HL-60 (cell line): ENCODE data around the gene WARS2.

Source experiments
- DNase-seq, 2 experiments: peaks; one replicate each; pipeline ENCODE4 v3.0.0-alpha.2; 2010 to 2020; ENCODE audit warnings: low read depth in 1 of 2, low spot score in 1 of 2
- H3K27ac ChIP-seq: fragments of 250-450 bp; sonication (Bioruptor Pico); replicated peaks from 2 replicates; pipeline ENCODE4 v1.5.1; 2020; ENCODE audit warnings: mild to moderate bottlenecking, moderate library complexity
- H3K27me3 ChIP-seq: fragments of 250-450 bp; sonication (Bioruptor Pico); 2 replicates; pipeline ENCODE4 v1.5.1; 2021; ENCODE audit warnings: mild to moderate bottlenecking, moderate library complexity; ENCODE audit not compliant: insufficient read depth, poor library complexity, severe bottlenecking
- H3K4me3 ChIP-seq: replicated peaks from 2 replicates; pipeline ENCODE4 v1.5.1; 2011; ENCODE audit warnings: mild to moderate bottlenecking, control low read depth, low read length; ENCODE audit not compliant: insufficient read depth
- GABPA ChIP-seq: IDR thresholded peaks from 2 replicates; pipeline ENCODE4 v1.6.1; 2012; ENCODE audit warnings: low read depth
- POLR2AphosphoS5 ChIP-seq: IDR thresholded peaks from 2 replicates; pipeline ENCODE4 v1.6.1; 2012; ENCODE audit warnings: low read depth
- SPI1 ChIP-seq: IDR thresholded peaks from 2 replicates; pipeline ENCODE4 v1.6.1; 2012; ENCODE audit warnings: low read depth, mild to moderate bottlenecking, borderline replicate concordance
- TF ChIP-seq, protein P1 (sequence below): IDR thresholded peaks from 2 replicates; pipeline ENCODE4 v1.6.1; 2012; ENCODE audit warnings: low read depth; ENCODE audit not compliant: insufficient replicate concordance
- TF ChIP-seq, protein P2 (sequence below): IDR thresholded peaks from one replicate; pipeline ENCODE4 v1.5.1; 2011; ENCODE audit warnings: low read length, control low read depth, inconsistent platforms; ENCODE audit not compliant: insufficient read depth

Gene WARS2

DNA sequence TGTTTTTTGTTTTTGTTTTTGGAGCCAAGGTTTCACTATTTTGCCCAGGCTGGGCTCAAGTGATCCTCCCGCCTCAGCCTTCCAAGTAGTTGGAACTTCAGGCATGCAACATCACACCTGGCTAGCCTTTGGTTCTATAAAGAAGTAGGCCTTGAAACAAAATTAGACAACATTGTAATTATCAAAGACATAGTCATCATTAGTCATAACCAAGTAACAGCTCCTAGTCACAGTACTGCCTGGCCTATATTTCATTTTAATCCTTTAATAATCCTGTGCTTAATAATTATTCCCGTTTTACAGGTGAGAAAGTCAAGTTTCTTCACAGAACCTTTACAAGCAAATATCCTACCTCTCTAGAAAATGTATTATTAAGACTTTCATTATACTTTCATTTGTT, 100.0 kb downstream of the WARS2 start:
- no peaks in the 10 kb centered on the region for H3K27me3 ChIP-seq
- H3K27ac ChIP-seq = no peak overlapping the region
- DNase-seq = no peak
- H3K4me3 ChIP-seq = no peak overlapping the region
- TF ChIP-seq POLR2AphosphoS5 = no peak

DNA sequence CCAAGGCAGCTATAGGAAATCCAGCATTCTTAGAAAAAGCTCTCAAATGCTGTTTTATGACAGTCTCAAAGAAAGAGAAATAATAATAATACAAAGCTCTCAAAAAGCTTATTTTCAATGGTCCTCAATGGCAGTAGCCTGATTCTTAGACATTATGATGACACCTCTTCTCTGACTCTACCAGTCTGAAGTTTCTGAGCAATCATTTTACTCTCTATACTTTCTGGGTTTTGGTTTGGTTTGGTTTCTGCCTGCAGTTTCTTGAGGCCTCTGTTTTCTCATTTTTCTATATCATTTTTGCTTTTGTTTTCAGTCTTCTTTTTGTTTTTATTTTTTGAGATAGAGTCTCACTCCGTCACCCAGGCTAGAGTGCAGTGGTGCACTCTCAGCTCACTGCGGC, 102.1 kb downstream of the WARS2 start:
- Histone ChIP-seq H3K27ac (no peak overlapping the region), H3K27me3 (no peaks in the 10 kb centered on the region), H3K4me3 (no peak overlapping the region)
- DNase-seq = no peak
- no peak for TF ChIP-seq POLR2AphosphoS5
- TF ChIP-seq, protein P1, sequence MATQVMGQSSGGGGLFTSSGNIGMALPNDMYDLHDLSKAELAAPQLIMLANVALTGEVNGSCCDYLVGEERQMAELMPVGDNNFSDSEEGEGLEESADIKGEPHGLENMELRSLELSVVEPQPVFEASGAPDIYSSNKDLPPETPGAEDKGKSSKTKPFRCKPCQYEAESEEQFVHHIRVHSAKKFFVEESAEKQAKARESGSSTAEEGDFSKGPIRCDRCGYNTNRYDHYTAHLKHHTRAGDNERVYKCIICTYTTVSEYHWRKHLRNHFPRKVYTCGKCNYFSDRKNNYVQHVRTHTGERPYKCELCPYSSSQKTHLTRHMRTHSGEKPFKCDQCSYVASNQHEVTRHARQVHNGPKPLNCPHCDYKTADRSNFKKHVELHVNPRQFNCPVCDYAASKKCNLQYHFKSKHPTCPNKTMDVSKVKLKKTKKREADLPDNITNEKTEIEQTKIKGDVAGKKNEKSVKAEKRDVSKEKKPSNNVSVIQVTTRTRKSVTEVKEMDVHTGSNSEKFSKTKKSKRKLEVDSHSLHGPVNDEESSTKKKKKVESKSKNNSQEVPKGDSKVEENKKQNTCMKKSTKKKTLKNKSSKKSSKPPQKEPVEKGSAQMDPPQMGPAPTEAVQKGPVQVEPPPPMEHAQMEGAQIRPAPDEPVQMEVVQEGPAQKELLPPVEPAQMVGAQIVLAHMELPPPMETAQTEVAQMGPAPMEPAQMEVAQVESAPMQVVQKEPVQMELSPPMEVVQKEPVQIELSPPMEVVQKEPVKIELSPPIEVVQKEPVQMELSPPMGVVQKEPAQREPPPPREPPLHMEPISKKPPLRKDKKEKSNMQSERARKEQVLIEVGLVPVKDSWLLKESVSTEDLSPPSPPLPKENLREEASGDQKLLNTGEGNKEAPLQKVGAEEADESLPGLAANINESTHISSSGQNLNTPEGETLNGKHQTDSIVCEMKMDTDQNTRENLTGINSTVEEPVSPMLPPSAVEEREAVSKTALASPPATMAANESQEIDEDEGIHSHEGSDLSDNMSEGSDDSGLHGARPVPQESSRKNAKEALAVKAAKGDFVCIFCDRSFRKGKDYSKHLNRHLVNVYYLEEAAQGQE = no peak
- TF ChIP-seq, protein P2, sequence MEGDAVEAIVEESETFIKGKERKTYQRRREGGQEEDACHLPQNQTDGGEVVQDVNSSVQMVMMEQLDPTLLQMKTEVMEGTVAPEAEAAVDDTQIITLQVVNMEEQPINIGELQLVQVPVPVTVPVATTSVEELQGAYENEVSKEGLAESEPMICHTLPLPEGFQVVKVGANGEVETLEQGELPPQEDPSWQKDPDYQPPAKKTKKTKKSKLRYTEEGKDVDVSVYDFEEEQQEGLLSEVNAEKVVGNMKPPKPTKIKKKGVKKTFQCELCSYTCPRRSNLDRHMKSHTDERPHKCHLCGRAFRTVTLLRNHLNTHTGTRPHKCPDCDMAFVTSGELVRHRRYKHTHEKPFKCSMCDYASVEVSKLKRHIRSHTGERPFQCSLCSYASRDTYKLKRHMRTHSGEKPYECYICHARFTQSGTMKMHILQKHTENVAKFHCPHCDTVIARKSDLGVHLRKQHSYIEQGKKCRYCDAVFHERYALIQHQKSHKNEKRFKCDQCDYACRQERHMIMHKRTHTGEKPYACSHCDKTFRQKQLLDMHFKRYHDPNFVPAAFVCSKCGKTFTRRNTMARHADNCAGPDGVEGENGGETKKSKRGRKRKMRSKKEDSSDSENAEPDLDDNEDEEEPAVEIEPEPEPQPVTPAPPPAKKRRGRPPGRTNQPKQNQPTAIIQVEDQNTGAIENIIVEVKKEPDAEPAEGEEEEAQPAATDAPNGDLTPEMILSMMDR = no peak
- no peak for TF ChIP-seq GABPA
- TF ChIP-seq SPI1 = no peak

DNA sequence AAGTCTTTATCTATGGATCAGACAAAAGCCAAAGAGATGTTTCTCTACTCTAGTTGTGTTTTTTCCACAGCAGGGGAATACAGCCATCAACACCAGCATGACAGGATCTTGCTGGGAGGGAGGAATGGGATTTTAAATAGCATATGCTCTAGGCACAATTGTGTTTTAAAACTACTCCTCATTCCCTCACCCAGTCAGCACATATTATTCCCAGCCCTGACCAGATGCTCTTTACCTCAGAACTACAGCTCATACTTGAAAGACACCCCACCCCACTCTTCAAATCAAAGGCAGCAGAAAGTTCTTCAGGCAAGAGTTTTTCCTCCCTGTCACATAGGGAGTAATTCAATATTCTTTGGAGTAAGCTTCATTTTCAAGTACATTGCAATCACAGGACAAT, 106.1 kb downstream of the WARS2 start:
- Histone ChIP-seq H3K4me3 (no peak overlapping the region), H3K27me3 (no peaks in the 10 kb centered on the region), H3K27ac (no peak overlapping the region)
- no peak for DNase-seq
- TF ChIP-seq GABPA (no peak), SPI1 (no peak), POLR2AphosphoS5 (no peak)
- TF ChIP-seq, protein P1 = no peak
- TF ChIP-seq, protein P2 = no peak

DNA sequence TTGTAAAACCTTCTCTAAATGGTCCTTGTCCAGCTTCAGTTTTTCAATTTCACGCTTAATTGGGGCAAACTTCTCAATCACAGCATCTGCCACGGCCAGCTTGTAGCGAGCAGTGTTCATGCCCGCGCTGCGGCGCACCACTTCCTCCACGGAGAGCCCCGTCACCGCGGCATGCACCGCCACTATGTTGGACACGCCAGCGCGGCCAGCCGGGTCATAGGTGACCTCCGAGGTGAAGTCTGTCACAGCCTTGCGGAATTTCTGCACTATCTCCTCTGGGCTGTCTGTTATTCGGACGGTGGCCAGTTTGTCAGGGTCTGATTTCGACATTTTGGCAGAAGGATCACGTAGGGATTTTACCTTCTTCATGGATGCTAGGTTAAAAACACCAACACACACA, 107.5 kb downstream of the WARS2 start:
- no peak for TF ChIP-seq GABPA
- TF ChIP-seq, protein P1 = no peak
- TF ChIP-seq POLR2AphosphoS5 = no peak
- TF ChIP-seq, protein P2 = no peak
- TF ChIP-seq SPI1 = no peak
- H3K27ac ChIP-seq = no peak overlapping the region
- DNase-seq = no peak
- no peaks in the 10 kb centered on the region for H3K27me3 ChIP-seq
- no peak overlapping the region for H3K4me3 ChIP-seq
